Measurements from ENCODE around the gene ZBTB43.

The ZBTB43 gene

DNA sequence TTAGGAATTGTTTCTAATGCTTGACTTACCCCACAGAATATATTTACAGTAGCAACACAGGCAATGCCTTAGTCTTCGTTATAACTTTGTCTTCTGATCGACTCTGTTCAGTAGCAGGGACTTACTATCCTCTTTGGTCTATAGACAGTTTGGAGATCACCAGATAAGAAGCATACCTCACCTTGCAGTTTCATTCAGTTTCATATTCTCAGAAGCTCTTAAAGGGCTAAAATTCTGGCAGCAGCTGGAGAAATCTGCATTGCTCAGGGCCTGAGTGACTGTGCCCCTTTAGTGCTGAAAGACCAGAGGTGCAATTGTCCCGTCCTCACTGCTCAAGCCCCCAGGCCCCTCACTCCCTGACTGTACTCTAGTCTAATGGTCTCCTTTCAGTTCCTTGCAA is 26.0 kb downstream of the ZBTB43 start:
- no peak for DNase-seq (ENCODE audit: low spot score)

- no peak for DNase-seq (ENCODE audit: low spot score)
These were observed 27.6 kb downstream of the ZBTB43 start for GRCh38 chr9:126832440-126832839.

- DNase-seq (ENCODE audit: low spot score): no peak
These were observed 28.2 kb downstream of the ZBTB43 start for GRCh38 chr9:126833020-126833419.

GRCh38 chr9:126833710-126834345 is 29.0 kb downstream of the ZBTB43 start:
- DNase-seq (ENCODE audit: low spot score): no peak

DNA sequence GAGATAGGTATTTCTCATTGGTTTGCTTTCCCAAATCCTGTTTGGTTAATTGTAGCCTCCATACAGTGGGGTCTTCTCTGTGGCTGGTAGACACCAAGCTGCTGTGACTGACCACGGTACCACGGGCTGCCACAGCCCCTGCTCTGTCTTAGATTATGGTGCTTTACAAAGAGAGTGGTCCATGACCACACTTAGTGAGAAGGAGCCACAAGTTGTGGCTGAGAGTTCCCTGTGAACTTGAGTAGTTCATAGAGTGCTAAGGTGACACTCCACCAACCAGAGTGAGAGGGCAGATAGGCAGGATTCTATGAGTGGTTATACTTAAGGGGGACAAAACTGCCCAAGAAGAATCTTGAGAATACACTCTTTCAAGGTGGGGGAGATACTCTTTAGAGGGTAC is 29.8 kb downstream of the ZBTB43 start:
- no peak for DNase-seq (ENCODE audit: low spot score)

DNA sequence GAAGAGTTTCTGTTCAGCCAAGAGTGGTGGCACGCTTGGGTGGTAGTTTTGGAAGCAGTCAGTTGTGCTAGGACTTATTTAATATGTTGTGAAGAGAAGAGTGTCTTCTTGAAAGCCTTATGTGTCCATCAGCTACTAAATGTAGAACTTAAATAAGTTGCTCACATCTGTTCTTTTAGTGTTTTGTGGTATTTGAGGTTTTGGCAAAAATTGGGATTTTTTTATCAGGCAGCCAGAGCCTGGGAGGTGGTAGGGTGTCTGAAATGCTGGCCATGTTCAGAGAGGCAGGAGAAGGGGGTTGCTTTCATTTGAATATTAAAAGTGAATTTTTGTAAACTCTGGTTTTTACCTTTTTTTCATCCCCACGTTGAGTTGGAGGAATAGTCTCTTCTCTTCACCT is 31.4 kb downstream of the ZBTB43 start:
- no peak for DNase-seq (ENCODE audit: low spot score)

GRCh38 chr9:126838055-126838811 is 33.4 kb downstream of the ZBTB43 start:
- DNase-seq (ENCODE audit: low spot score): no peak

GRCh38 chr9:126838895-126839294 is 34.1 kb downstream of the ZBTB43 start:
- no peak for DNase-seq (ENCODE audit: low spot score)

- no peak for DNase-seq (ENCODE audit: low spot score)
These were observed 34.5 kb downstream of the ZBTB43 start for GRCh38 chr9:126839301-126839700.

DNA sequence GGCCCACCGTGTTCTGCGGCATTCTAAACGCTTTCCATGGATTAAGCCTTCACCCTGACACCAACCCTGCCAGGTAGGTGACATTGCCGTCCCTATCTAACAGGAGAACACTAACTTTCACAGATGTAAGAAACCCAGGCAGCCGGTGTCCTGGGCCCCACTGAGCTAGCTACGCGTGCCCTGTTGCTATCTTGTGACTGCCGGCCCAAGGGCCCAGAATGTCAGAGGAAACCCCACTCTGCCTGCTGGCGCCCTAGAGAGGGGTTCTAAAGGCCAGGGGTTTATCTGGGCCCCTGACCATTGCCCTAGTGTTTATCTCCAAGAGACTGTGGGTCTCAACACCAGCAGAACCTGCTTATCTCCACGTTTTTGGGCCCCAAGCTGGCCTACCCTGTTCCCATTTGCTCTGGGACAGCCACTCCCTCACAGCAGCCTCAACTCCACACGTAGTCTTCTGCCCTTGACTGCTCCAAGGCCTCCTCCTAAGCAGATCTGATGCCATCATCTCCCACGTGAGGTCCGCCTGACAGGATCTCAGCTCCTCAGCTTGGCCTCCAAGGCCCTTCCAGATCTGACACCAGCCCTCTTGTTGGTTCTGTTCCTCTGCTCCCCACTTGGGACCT is 37.5 kb downstream of the ZBTB43 start:
- DNase-seq (ENCODE audit: low spot score): no peak

DNA sequence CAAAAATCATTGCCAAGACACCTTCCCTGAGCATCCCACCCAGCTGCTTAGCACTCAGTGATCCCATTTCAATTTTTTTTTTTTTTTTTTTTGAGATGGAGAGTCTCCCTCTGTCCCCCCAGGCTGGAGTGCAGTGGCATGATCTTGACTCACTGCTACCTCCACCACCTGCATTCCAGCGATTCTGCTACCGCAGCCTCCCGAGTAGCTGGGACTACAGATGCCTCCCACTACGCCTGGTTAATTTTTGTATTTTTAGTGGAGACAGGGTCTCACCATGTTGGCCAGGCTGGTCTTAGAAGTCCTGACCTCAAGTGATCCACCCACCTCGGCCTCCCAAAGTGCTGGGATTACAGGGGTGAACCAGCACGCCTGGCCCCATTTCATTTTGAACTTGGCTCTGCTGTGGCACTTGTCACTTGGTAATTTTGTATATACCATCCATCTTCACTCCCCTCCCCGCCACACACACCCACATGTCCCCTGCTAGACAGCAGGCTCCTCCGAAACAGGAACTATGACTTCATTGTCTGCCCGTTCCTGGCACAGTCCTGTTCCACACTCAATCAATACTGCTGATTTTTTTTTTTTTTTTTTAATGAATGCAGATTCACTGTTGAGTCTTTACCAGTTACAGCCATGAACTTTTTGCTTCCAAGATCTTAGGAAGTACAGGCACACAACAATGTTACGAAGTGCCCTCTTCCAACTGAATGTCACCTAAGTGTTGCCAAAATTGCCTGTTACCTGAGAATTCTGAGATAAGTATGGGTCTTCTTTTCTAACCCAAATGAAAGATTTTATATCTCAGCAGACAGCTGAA is 38.3 kb downstream of the ZBTB43 start:
- no peak for DNase-seq (ENCODE audit: low spot score)

GRCh38 chr9:126844085-126844484 is 39.2 kb downstream of the ZBTB43 start:
- DNase-seq (ENCODE audit: low spot score): no peak

DNA sequence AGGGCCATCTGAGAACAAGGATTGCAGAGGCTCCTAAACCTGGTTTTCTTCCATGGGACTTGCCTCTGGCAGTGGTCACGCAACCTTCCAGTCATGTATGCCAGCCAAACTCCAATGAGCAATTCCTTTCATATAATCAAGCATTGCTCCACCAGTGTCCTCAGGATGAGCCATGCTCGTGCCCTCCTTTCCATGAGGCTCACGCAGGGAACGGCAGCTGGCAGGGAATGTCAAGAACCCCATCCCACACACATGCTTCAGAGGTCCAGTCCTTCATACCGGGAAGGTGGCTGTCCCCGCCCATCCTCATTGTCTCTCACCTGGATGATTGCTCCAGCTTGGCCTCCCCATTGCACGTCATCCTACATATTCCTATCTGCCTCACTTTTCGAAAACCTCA is 42.2 kb downstream of the ZBTB43 start:
- DNase-seq (ENCODE audit: low spot score): no peak

- DNase-seq (ENCODE audit: low spot score): no peak
These were observed 44.9 kb downstream of the ZBTB43 start for GRCh38 chr9:126849591-126850225.

DNA sequence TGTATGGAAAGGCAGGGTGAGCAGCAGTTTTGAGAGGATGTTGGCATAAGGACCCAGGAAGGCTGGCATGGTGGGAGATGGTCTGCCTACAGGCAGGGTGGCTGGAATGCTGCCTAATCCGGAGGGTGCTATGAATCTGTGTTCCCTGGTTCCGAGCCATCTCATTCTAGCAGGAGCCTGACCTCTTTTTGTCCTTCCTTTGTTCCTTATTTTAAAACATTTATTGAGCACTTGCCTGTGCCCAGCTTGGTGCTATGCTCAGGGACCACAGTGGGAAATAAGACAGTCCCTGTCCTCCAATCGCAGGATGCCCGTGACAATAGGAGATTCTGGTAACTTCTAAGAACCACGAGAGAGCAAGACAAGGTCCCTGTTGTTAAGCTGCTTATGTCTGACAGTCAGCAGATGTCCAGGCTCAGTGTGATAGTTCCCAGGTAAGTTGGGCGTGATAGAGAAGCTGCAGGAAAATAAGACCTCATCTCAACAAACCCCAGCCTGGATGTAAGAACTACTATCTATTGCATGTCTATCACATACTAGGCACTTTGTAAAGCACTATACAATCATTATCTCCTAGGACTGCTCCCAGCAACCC is 46.5 kb downstream of the ZBTB43 start:
- DNase-seq (ENCODE audit: low spot score): no peak

DNA sequence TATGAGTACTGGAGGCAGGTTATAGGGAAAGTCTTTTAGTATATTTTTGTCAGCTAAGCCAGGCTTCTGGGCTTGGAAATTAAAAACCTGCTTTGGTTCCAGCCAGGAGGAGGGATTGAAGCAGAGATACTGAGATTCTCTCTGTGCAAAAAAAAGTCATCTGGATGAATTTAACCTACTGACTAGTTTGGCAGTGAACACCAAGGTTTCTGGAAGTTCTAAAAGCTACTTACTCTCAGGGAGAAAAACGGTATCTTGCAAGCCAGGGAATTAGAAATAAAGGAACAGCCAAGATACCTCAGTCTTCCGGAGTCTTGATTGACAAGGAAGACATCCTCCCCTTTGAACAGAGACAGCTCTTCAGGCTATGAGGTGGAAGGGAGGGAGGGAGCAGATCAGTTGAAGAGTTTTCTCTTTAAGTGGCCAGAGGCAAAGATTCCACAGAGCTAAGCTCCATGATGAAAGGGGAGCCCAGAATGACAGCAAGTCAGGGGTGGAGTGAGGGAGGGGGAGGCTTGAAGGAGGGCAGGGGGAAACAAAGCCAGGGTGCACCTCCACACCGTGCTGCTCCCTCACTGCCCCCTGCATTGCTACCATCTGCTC is 47.3 kb downstream of the ZBTB43 start:
- DNase-seq (ENCODE audit: low spot score): no peak

DNA sequence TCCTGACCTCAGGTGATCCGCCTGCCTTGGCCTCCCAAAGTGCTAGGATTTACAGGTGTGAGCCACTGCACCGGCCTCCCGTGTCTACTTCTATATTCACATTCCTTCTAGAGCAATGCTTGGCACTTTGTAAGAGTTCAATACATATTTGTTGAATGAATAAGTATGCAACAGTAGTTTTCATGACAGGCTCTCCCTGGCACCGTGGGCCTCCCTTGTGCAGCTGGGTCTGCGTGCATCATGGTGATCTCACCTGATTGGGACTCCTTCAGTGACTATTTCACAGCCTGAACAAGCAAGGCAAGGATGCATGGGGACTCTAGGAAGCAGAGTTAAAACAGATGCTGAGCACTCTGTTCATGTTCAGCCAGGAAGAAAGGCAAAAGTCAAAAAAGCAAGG is 48.8 kb downstream of the ZBTB43 start:
- DNase-seq (ENCODE audit: low spot score): no peak

GRCh38 chr9:126854734-126855133 is 49.9 kb downstream of the ZBTB43 start:
- DNase-seq (ENCODE audit: low spot score): no peak

DNA sequence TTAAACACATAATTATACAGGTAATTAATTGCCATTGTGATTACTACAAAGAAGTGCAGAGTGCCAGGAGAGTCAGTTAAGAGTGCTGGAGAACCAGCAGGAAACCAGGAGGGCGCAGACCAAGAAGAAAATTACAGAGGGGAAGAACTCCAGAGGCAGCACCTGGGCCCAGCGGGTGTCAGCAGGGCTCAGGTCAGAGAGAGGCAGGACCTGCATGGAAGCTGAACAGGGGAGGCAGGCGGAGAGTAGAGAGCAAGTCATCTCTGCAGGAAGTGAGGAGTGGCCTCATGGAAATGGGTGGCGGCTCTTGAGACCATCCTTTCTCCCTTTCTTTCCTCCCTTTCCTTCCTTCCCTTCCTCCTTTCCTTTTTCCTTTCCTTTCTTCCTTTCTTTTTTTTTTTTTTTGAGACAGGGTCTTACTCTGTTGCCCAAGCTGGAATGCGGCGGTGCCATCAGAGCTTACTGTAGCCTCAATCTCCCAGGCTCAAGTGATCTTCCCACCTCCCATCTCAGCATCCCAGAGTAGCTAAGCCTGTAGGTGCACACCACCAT is 51.6 kb downstream of the ZBTB43 start:
- no peak for DNase-seq (ENCODE audit: low spot score)

DNA sequence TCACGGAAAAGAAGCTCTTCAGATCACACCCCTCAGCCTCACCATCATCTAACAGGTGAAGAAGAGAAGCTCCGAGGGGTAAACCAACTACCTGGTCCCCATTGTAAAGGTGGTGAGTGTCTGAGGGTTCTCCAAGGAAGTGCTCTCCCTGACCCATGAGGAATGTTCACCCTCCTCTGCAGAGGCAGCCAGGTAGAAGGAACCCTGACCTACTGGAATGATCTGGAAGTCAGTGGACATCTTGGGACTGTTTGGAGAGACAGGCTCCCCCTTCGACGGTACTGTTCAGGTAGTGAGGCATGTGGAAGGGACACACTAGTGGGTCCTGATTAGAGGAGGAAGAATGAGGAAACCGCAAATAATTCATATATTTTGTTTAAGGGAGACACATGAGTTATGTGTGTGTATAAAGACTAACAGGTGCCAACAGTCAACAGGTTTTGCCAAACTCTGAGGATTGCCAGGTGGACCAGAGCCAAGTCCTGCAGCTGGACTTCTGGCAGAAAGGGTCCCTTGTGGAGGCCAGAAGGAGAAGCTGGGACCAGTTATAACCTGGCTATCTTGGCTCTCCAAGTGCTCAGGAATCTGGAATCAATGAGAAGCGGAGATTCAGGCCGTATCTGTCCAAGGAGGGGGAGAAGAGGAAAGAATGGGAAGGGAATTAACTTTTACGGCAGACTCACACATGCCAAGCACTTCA is 52.6 kb downstream of the ZBTB43 start:
- DNase-seq (ENCODE audit: low spot score): no peak
